Fibroblast of skin of right quadriceps (primary cell): ENCODE data around the gene SYTL5.
"Not testable (repeated sequence)": the region's sequence is repeated elsewhere in the genome, so short reads cannot be mapped to it uniquely, and the experiment has no call there.

ENCODE experiments used
- DNase-seq: peaks from one replicate; pipeline ENCODE4 v3.0.0-alpha.2; 2013

SYTL5 gene

GRCh38 chrX:38006291-38006690 lies at the start of gene SYTL5:
Gene SYTL5 (plus strand): TSS chrX:38006553. CDS start chrX:38033890, 27,337 bp downstream.
- DNase-seq = no peak

DNA sequence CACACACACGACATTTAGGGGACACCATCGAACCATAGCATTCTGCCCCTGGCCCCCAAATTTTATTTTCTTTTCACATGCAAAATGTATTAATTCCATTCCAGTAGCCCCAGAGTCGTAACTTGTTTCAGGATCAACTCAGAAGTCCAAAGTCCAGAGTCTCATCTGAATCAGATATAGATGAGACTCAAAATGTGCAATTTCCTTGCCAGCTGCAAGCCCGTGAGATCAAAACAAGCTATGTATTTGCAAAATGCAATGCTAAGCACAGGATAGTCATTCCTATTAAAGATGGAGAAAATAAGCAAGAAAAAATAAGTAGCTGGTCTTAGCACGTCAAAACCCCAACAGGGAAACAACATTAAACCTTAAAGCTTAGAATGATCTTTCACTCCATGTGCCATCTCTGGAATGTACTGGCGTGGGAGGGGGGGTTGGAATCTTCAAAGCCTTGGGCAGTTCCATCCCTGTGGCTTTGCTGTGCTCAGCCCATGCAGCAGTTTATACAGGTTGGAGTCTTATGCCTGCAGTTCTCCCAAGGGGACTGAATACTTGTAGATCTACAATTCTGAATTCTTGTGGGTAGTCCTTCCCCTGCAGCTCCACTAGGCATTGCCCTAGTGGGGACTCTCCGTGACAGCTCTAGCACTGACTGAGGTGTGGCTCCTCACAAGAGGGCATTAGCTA lies 47.7 kb upstream of the SYTL5 start:
- peak; percentile 65 for DNase-seq

DNA sequence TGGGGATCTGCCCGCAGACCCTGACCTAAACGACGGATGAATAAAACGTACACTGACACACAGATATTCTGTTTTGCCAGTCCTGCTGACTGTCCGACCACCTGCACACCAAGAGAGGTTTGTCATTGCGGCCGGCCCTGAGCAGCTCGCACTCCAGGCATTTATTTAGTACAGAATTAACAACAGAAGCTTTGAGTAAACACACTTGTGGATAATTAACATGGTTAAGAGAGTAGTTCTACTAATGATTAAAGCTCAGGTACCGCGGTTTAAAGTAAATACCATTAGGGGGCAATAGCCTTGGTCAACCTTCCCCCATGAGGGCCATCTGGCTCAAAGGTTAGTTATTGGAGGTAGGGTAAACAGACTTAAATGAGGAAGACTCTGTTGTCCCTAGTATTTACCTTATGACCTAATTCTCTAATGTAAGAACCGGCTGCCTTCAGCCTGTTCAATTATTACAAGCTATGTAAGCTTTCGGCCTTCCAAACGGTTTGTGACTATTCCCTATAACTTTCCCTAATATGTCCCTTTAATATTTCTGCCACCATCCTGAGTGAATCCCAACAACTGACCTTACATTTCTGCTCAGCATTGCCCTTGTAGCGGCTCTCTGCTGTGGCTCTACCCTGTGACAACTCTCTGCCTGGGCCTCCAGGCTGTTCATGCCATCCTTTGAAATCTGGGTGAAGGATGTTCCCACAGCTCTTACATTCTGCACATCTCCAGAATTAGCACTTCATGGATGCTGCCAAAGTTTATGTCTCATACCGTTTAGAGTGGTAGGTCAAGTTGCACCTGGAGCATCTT lies 46.9 kb upstream of the SYTL5 start:
- DNase-seq = no peak

GRCh38 chrX:37961118-37961517 lies 45.2 kb upstream of the SYTL5 start:
- no peak for DNase-seq

DNA sequence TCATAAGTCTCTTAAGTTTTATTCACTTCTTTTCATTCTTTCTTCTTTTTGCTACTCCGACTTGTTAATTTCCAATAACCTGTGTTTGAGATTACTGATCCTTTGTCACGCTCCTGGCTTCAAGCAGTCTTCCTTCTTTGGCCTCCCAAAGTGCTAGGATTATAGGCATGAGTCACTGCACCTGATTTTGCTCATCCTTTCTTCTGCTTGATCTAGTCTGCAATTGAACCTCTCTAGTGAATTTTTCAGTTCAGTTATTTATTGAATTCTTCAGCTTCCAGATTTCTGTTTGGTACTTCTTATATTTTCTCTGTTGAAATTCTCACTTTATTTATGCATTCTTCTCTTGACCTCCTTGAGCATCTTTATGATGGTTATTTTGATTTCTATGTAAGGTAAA lies 38.6 kb upstream of the SYTL5 start:
- no peak for DNase-seq

- no peak for DNase-seq
Measured at GRCh38 chrX:37975421-37975820, 30.9 kb upstream of the SYTL5 start.

DNA sequence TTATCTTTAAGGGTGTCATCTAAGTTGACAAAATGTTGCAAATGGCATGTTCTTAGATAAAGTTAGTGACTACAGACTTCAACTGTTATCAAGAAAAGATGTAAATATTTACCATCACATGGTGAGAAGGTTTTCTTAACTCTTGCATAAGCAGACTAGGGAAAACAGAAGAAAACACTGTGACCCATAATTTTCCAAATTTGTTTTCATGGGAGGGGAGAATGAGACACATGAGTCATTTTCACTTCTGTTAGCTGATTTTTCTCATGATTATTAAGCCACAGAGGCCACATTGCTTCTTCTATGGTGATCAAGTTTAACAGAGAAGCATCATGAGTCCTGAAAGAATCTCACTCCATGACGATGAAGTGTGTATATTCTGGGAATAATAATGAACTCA lies 30.2 kb upstream of the SYTL5 start:
- DNase-seq = no peak

DNA sequence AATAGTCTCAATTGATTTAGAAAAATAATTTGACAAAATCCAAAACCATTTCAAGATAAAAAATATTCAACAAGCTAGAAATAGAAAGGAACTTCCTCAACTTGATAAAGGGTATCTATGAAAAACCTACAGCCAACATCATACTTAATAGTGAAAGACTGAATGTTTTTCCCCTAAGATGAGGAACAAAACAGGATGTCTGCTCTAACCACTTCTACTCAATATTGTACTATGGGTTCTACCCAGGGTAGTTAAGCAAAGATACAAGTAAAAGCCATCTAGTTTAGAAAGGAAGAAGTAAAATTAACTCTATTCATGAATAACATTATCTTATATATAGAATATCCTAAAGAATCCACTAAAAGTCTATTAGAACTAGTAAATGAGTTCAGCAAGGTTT lies 21.5 kb upstream of the SYTL5 start:
- DNase-seq = no peak

GRCh38 chrX:37986893-37987292 lies 19.5 kb upstream of the SYTL5 start:
- DNase-seq = peak; percentile 58

- DNase-seq = no peak
Measured at GRCh38 chrX:37989304-37989703, 17.0 kb upstream of the SYTL5 start.

- DNase-seq = not testable (repeated sequence)
Measured at GRCh38 chrX:37991303-37991702, 15.1 kb upstream of the SYTL5 start.

GRCh38 chrX:37993176-37993575 lies 13.2 kb upstream of the SYTL5 start:
- DNase-seq = no peak

DNA sequence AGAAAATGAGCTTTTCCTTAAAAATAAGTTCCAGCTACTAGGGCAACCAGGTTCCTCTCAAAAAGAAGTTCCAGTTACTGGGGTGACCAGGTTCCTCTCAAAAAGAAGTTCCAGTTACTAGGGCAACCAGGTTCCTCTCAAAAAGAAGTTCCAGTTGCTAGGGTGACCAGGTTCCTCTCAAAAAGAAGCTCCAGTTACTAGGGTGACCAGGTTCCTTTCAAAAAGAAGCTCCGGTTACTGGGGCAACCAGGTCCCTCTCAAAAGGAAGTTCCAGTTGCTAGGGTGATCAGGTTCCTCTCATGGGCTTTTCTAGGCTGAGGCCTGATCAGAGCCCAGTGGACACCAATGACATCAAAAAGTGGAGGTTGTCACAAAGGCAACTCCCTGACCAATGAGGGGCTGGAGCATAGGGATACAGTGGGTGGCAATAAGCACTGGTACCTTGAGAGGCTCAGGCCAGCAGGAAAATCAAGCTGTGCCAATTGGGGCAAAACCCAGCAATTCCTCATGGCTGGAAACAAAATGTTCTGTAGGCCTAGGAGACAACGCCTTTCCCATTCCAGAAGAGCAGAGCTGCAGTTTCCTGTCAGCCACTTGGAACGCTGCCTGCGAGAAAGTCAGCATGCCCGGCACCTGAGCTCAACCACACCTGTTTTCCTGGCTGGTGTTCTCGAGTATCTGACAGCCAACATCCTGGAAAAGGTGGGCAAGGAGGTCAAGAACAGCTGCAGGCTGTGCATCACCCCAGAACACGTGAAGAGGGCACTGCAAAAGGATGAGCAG lies 12.3 kb upstream of the SYTL5 start:
- no peak for DNase-seq

- no peak for DNase-seq
Measured at GRCh38 chrX:37995428-37995827, 10.9 kb upstream of the SYTL5 start.

- DNase-seq = no peak
Measured at GRCh38 chrX:37997096-37997495, 9.3 kb upstream of the SYTL5 start.

- peak; percentile 62 for DNase-seq
Measured at GRCh38 chrX:37998586-37999262, 7.6 kb upstream of the SYTL5 start.

DNA sequence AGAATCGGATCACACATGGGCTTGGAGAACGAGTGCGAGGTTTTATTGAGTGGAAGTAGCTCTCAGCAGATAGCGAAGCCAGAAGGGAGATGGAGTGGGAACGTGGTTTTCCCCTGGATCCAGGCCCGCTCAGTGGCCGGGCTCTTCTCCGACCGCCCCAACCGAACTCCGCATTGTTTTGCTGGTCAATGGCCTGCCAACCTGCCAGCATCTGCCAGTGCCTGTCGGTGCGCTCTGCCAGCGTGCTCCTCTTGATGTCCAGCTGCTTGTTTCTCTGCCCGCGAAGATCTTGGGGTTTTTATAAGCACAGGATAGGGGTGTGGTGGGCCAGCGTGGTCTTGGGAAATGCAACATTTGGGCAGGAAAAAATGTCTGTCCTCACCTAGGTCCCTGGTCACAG lies 5.6 kb upstream of the SYTL5 start:
- DNase-seq = no peak

- no peak for DNase-seq
Measured at GRCh38 chrX:38004046-38004445, 2.3 kb upstream of the SYTL5 start.

- no peak for DNase-seq
Measured at GRCh38 chrX:38006778-38007177, 425 bp downstream of the SYTL5 start.

DNA sequence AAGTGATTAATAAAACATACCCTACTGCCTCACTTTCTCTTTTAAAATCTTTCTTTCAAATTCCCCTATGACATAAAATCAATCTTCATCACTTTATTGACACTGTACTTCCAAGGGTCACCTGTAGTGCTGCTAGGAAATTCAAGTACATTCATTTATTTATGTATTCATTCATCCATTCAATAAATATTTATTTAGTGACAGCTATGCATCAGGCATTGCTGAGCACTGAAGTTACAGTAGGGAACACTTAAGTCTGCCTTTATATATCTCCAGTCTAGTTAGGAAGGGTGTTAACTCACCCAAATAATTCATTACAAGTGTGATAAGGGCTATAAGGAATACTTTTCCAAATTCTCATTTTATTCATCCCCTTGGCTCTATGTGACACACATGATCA lies 2.3 kb downstream of the SYTL5 start:
- DNase-seq = no peak

DNA sequence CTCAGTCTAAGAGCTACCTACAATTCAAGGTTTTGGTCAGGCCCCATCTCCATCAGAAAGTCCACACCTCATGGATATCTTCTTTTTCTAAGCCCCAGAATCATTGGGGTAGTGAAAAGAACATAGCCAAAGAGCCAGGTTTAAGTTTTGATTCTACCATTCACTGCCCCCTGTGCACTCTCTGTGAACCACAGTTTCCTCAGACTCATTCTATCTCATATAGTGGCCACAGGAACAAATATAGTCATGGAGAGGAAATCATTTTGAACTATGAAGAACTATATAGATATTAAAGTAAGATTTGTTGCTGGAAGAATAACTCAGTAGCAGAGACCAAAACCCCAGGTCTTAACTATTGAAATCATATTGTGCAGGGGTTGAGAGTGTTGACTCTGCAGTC lies 3.3 kb downstream of the SYTL5 start:
- no peak for DNase-seq

- DNase-seq = no peak
Measured at GRCh38 chrX:38018766-38019425, 12.5 kb downstream of the SYTL5 start.

DNA sequence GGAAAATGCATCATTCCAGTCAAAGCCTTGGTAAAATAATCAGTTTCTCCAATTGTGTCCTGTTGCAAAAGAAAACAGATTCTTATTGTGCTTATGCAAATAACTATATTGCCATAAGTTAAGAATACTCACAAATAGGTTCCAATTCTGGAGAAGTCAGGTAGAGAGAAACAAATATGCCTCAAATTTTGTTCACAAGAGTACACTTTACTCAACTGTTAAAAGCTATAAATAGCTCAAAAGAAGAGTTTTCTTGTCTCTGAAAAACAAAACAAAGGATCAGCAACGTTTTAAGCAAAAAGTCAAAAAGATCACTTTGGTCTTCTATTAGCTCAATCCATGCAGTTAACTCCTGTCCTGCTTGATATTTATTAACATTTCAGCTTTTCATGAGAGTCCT lies 21.9 kb downstream of the SYTL5 start:
- DNase-seq = no peak
